Activated CD4-positive, CD25-positive, alpha-beta regulatory T cell treated with anti-CD3 and anti-CD28 coated beads, Interleukin-2, amount 50 U/mL, for 24 hours (primary cell): ENCODE results near the gene SLC39A9.
"Not testable (repeated sequence)": the region's sequence is repeated elsewhere in the genome, so short reads cannot be mapped to it uniquely, and the experiment has no call there.

Experiments
- ATAC-seq, 2 donors: fragments of 150-1000 bp; cut with Tn5 transposase; one replicate each; pipeline ENCODE4 v1.10.0; 2021; ENCODE audit warnings: mild to moderate bottlenecking in 1 of 2, moderate library complexity in 1 of 2

Gene SLC39A9

GRCh38 chr14:69428289-69428998 lies 30.0 kb downstream of the SLC39A9 start:
- ATAC-seq, result no peak

DNA sequence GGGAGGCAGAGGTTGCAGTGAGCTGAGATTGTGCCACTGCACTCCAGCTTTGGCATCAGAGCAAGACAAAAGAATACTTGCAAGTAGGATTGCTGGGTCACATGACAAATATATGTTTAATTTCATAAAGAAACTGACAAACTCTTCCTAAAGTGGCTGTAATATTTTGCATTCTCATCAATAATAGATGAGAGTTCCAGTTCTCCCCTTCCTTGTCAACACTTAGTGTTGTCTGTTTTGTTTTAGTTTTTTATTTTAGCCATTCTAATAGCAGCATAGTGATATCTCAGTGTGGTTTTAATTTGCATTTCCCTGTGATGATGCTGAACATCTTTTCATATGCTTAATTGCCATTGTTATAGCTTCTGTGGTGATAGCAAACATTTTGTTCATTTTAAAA lies 31.2 kb downstream of the SLC39A9 start:
- ATAC-seq, result no peak

GRCh38 chr14:69430306-69430939 lies 31.9 kb downstream of the SLC39A9 start:
- ATAC-seq, result no peak

DNA sequence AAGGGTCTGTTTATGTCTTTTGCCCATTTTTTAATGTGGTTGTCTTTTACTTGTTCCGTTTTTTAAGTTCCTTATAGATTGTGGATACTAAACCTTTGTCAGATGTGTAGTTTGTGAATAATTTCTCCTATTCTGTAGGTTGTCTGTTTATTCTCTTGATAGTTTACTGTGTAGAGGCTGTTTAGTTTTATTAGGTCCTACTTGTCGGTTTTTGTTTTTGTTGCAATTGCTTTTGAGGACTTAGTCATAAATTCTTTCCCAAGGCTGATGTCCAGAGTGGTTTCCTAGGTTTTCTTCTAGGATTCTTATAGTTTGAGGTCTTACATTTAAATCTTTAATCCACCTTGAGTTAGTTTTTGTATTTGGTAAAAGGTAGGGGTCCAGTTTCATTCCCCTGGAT lies 33.9 kb downstream of the SLC39A9 start:
- no peak for ATAC-seq

DNA sequence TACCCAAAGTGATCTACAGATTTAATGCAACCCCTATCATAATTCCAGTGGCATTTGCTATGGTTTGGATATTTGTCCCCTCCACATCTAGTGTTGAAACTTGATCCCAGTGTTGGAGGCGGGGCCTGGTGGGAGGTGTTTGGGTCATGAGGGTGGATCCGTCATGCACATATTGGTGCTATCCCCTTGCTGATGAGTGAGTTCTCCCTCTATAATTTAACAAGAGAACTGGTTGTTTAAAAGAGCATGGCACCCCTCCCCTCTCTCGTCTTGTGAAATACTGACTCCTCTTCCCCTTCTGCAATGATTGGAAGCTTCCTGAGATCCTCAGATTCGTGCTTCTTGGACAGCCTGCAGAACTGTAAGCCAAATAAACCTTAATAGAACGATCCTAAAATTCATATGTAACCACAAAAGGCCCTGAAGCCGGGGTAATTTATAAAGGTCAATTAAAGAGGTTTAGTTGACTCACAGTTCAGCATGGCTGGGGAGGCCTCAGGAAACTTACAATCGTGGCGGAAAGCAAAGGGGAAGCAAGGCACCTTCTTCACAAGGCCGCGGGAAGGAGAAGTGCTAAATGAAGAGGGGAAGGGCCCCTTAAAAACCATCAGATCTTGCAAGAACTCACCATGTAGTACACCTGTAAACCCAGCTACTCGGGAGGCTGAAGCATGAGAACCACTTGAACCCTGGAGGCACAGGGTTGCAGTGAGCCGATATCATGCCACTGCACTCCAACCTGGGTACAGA lies 41.2 kb downstream of the SLC39A9 start:
- no peak for ATAC-seq

GRCh38 chr14:69441948-69442347 lies 43.5 kb downstream of the SLC39A9 start:
- ATAC-seq, result peak in 1 of 2 donors; percentile 17

- ATAC-seq, result no peak
Observed at GRCh38 chr14:69443296-69443805, 44.9 kb downstream of the SLC39A9 start.

- ATAC-seq, result no peak
Observed at GRCh38 chr14:69449216-69449615, 50.7 kb downstream of the SLC39A9 start.

- no peak for ATAC-seq
Observed at GRCh38 chr14:69451941-69452340, 53.4 kb downstream of the SLC39A9 start.

DNA sequence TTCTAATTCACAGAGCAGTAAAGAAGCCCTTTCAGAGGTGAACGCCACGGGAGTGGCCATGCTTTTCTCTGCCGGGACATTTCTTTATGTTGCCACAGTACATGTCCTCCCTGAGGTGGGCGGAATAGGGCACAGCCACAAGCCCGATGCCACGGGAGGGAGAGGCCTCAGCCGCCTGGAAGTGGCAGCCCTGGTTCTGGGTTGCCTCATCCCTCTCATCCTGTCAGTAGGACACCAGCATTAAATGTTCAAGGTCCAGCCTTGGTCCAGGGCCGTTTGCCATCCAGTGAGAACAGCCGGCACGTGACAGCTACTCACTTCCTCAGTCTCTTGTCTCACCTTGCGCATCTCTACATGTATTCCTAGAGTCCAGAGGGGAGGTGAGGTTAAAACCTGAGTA lies 59.9 kb downstream of the SLC39A9 start:
- ATAC-seq, result no peak

GRCh38 chr14:69459122-69459521 lies 60.6 kb downstream of the SLC39A9 start:
- no peak for ATAC-seq

GRCh38 chr14:69460093-69460701 lies 61.7 kb downstream of the SLC39A9 start:
- ATAC-seq, result peak; percentile 77 to 98

GRCh38 chr14:69464379-69464778 lies 65.9 kb downstream of the SLC39A9 start:
- ATAC-seq, result no peak

- ATAC-seq, result no peak
Observed at GRCh38 chr14:69464829-69465228, 66.3 kb downstream of the SLC39A9 start.

GRCh38 chr14:69468949-69469348 lies 70.5 kb downstream of the SLC39A9 start:
- no peak for ATAC-seq

- no peak for ATAC-seq
Observed at GRCh38 chr14:69471436-69471835, 72.9 kb downstream of the SLC39A9 start.

DNA sequence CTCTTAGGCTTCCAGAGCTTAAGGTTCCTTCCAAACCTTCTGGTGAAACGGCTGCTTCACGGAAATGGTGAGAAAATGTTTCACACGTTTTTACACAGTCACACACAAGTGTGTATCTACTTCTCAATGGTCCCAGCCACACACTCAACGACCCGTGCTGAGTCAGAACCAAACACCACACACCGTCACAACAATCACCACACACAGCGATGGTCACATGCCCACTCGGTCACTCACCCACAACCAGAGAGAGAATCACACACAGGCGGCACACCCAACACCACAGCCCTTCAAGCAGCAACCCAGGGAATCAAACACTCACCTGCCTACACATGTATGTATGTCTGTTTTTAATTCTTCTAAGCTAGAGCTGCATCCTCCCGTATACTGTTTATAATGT lies 73.4 kb downstream of the SLC39A9 start:
- no peak for ATAC-seq

DNA sequence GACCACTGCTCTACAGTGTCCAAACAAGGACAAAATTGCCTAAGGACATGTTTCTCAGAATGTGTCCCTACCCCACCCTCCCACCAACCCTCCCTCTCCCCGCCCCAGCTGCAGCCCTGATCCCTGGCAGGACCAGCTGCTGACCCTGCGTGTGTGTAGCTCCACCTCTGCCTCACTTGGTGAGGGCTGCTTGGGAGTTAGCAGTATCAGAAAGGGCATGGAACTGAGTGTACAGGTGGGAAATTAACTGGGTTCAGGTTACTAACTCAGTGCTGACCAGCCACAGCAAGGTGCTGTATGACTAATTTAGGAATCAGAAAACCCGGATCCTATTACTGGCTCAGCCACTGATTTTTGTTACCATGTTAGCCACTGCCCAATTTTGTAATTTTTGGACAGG lies 74.8 kb downstream of the SLC39A9 start:
- ATAC-seq, result no peak

- ATAC-seq, result no peak
Observed at GRCh38 chr14:69473946-69474345, 75.5 kb downstream of the SLC39A9 start.

DNA sequence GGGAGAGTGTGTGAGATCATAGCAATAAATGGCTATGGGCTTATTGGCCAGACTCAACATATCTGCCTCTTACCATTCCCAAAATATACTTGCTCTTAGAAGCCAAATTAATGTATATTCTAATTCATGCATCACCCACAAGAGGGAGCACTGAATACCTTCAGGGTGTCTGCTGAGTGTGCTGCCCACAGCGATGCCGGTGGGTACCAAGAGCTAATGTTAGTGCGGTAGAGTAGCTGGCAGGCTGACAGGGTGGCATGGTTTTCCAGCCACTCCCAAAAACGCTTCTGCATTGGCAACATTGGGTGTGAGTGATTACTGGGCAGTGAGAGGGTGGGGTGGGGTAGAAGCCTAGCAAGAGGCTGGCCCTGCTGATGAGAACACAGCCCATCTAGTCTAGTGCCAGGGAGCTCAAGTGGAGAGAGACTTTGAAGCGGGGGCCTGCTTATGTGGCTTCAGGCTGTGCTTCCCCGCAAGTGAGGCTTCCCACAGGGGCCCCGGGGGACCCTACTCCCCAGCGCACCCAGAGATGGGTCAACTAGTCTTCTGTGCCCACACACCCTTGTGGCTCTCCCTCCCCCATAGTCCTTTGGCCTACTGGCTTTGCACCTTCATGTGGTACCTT lies 76.8 kb downstream of the SLC39A9 start:
- no peak for ATAC-seq

DNA sequence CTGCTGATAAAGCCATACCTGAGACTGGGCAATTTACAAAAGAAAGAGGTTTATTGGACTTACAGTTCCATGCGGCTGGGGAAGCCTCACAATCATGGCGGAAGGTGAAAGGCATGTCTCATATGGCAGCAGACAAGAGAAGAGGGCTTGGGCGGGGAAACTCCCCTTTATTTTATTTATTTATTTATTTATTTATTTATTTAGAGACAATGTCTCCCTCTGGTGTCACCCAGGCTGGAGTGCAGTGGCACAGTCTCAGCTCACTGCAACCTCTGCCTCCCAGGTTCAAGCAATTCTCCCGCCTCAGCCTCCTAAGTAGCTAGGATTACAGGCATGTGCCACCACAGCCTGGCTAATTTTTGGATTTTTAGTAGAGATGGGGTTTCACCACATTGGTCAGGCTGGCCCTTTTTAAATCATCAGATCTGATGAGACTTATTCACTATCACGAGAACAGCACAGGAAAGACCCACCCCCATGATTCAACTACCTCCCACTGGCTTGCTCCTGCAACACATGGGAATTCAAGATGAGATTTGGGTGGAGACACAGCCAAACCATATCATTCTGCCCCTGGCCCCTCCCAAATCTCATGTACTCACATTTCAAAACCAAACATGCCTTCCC lies 78.4 kb downstream of the SLC39A9 start:
- not testable (repeated sequence) for ATAC-seq

DNA sequence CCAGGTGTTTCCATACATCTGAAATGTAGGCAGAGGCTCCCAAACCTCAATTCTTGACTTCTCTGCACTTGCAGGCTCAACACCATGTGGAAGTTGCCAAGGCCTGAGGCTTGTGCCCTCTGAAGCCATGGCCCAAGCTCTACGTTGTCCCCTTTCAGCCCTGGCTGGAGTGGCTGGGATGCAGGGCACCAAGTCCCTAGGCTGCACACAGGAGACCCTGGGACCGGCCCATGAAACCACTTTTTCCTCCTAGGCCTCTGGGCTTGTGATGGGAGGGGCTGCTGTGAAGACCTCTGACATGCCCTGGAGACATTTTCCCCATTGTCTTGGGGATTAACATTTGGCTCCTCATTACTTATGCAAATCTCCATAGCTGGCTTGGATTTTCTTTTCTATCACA lies 79.6 kb downstream of the SLC39A9 start:
- ATAC-seq, result not testable (repeated sequence)
